Measurements from ENCODE around the gene PLEKHM3.
A peak's percentile ranks its signal among the peaks of the same experiment; 100 is the strongest.
"Not testable (repeated sequence)": the region's sequence is repeated elsewhere in the genome, so short reads cannot be mapped to it uniquely, and the experiment has no call there.

The PLEKHM3 gene

GRCh38 chr2:207913772-207914358 is 111.5 kb downstream of the PLEKHM3 start:
- Mint-ChIP-seq H3K4me1 (peaks cover 6% of the 10 kb centered on the region), H3K9me3 (no peaks in the 10 kb centered on the region), H3K4me3 (no peak overlapping the region), H3K27ac (no peak overlapping the region), H3K36me3 (no peaks in the 10 kb centered on the region)
- ATAC-seq: no peak
- no peak for DNase-seq (ENCODE audit: low spot score in 2 of 2)

GRCh38 chr2:207911856-207912255 is 113.5 kb downstream of the PLEKHM3 start:
- ATAC-seq: no peak
- H3K4me1 Mint-ChIP-seq: peaks cover 6% of the 10 kb centered on the region

GRCh38 chr2:207911215-207911614 is 114.1 kb downstream of the PLEKHM3 start:
- ATAC-seq (no peak), DNase-seq (ENCODE audit: low spot score in 2 of 2) (no peak)
- H3K27ac Mint-ChIP-seq: no peak overlapping the region
- peaks cover 6% of the 10 kb centered on the region for H3K4me1 Mint-ChIP-seq
- no peak overlapping the region for H3K4me3 Mint-ChIP-seq
- H3K36me3 Mint-ChIP-seq: no peaks in the 10 kb centered on the region
- H3K9me3 Mint-ChIP-seq: no peaks in the 10 kb centered on the region

More at GRCh38 chr2:207911856-207912255, 113.5 kb downstream of the PLEKHM3 start:
- Mint-ChIP-seq H3K27ac (no peak overlapping the region), H3K9me3 (no peaks in the 10 kb centered on the region), H3K36me3 (no peaks in the 10 kb centered on the region), H3K4me3 (no peak overlapping the region)
- no peak for DNase-seq (ENCODE audit: low spot score in 2 of 2)

GRCh38 chr2:207906495-207906894 is 118.8 kb downstream of the PLEKHM3 start:
- H3K36me3 Mint-ChIP-seq; H3K4me3 Mint-ChIP-seq; ATAC-seq; DNase-seq (ENCODE audit: low spot score in 2 of 2); H3K27ac Mint-ChIP-seq; H3K4me1 Mint-ChIP-seq; H3K9me3 Mint-ChIP-seq: not testable (repeated sequence)

- no peak for DNase-seq (ENCODE audit: low spot score in 2 of 2)
- ATAC-seq: no peak
- H3K4me3 Mint-ChIP-seq: no peak overlapping the region
- no peaks in the 10 kb centered on the region for H3K36me3 Mint-ChIP-seq
- no peaks in the 10 kb centered on the region for H3K9me3 Mint-ChIP-seq
- no peak overlapping the region for H3K27ac Mint-ChIP-seq
- peaks cover 2% of the 10 kb centered on the region for H3K4me1 Mint-ChIP-seq
Measured at GRCh38 chr2:207905546-207905945, 119.8 kb downstream of the PLEKHM3 start.

- DNase-seq (ENCODE audit: low spot score in 2 of 2): no peak
- Mint-ChIP-seq H3K36me3 (no peaks in the 10 kb centered on the region), H3K4me3 (no peak overlapping the region), H3K27ac (no peak overlapping the region), H3K9me3 (no peaks in the 10 kb centered on the region), H3K4me1 (no peaks in the 10 kb centered on the region)
- peak; percentile 34 for ATAC-seq
Measured at GRCh38 chr2:207903236-207903635, 122.1 kb downstream of the PLEKHM3 start.

- ATAC-seq: no peak
- Mint-ChIP-seq H3K9me3 (no peaks in the 10 kb centered on the region), H3K4me3 (no peak overlapping the region), H3K36me3 (no peaks in the 10 kb centered on the region), H3K27ac (no peak overlapping the region), H3K4me1 (no peaks in the 10 kb centered on the region)
- DNase-seq (ENCODE audit: low spot score in 2 of 2): no peak
Measured at GRCh38 chr2:207902821-207903220, 122.5 kb downstream of the PLEKHM3 start.

- no peaks in the 10 kb centered on the region for H3K9me3 Mint-ChIP-seq
- H3K27ac Mint-ChIP-seq: peak overlapping the region; percentile 48
- no peak overlapping the region for H3K4me3 Mint-ChIP-seq
- no peak for ATAC-seq
- DNase-seq (ENCODE audit: low spot score in 2 of 2): no peak
- no peaks in the 10 kb centered on the region for H3K4me1 Mint-ChIP-seq
- H3K36me3 Mint-ChIP-seq: no peaks in the 10 kb centered on the region
Measured at GRCh38 chr2:207901829-207902228, 123.5 kb downstream of the PLEKHM3 start.

GRCh38 chr2:207901401-207901800 is 123.9 kb downstream of the PLEKHM3 start:
- DNase-seq (ENCODE audit: low spot score in 2 of 2) (no peak), ATAC-seq (no peak)
- H3K36me3 Mint-ChIP-seq: no peaks in the 10 kb centered on the region
- H3K4me1 Mint-ChIP-seq: no peaks in the 10 kb centered on the region
- no peak overlapping the region for H3K4me3 Mint-ChIP-seq
- H3K9me3 Mint-ChIP-seq: no peaks in the 10 kb centered on the region
- H3K27ac Mint-ChIP-seq: peak overlapping the region; percentile 48

GRCh38 chr2:207898354-207898695 is 127.0 kb downstream of the PLEKHM3 start:
- Mint-ChIP-seq H3K4me1 (no peaks in the 10 kb centered on the region), H3K9me3 (no peaks in the 10 kb centered on the region), H3K36me3 (no peaks in the 10 kb centered on the region), H3K27ac (no peak overlapping the region), H3K4me3 (no peak overlapping the region)
- ATAC-seq (no peak), DNase-seq (ENCODE audit: low spot score in 2 of 2) (no peak)

GRCh38 chr2:207897541-207898353 is 127.6 kb downstream of the PLEKHM3 start:
- DNase-seq (ENCODE audit: low spot score in 2 of 2): no peak
- ATAC-seq: no peak
- Mint-ChIP-seq H3K4me3 (no peak overlapping the region), H3K36me3 (no peaks in the 10 kb centered on the region), H3K27ac (no peak overlapping the region), H3K4me1 (no peaks in the 10 kb centered on the region), H3K9me3 (no peaks in the 10 kb centered on the region)

GRCh38 chr2:207896525-207897285 is 128.6 kb downstream of the PLEKHM3 start:
- ATAC-seq: no peak

GRCh38 chr2:207895274-207895860 is 130.0 kb downstream of the PLEKHM3 start:
- Mint-ChIP-seq H3K4me3 (no peak overlapping the region), H3K9me3 (no peaks in the 10 kb centered on the region), H3K4me1 (no peaks in the 10 kb centered on the region), H3K36me3 (no peaks in the 10 kb centered on the region), H3K27ac (no peak overlapping the region)
- ATAC-seq: no peak
- no peak for DNase-seq (ENCODE audit: low spot score in 2 of 2)

More at GRCh38 chr2:207896525-207897285, 128.6 kb downstream of the PLEKHM3 start:
- DNase-seq (ENCODE audit: low spot score in 2 of 2): no peak
- no peaks in the 10 kb centered on the region for H3K4me1 Mint-ChIP-seq
- no peaks in the 10 kb centered on the region for H3K9me3 Mint-ChIP-seq
- H3K4me3 Mint-ChIP-seq: no peak overlapping the region
- no peaks in the 10 kb centered on the region for H3K36me3 Mint-ChIP-seq
- H3K27ac Mint-ChIP-seq: no peak overlapping the region

- no peaks in the 10 kb centered on the region for H3K4me1 Mint-ChIP-seq
- H3K36me3 Mint-ChIP-seq: no peaks in the 10 kb centered on the region
- H3K9me3 Mint-ChIP-seq: no peaks in the 10 kb centered on the region
- ATAC-seq (no peak), DNase-seq (ENCODE audit: low spot score in 2 of 2) (no peak)
- no peak overlapping the region for H3K4me3 Mint-ChIP-seq
- no peak overlapping the region for H3K27ac Mint-ChIP-seq
Measured at GRCh38 chr2:207892716-207893402, 132.5 kb downstream of the PLEKHM3 start.
